Right lobe of liver (tissue), 4 donors: Measurements from ENCODE around the gene GTF2IRD1.
"Not testable (repeated sequence)": the region's sequence is repeated elsewhere in the genome, so short reads cannot be mapped to it uniquely, and the experiment has no call there.

Experiments used
- POLR2A ChIP-seq: fragments of 450-650 bp; IDR thresholded peaks from one replicate; pipeline ENCODE4 v1.6.1; 2017; ENCODE audit warnings: antibody characterized with exemption, mild to moderate bottlenecking
- TF ChIP-seq, protein P1 (sequence below), 4 donors: fragments of 200-600 bp in 3 of 4; fragments of 450-650 bp in 1 of 4; IDR thresholded peaks; one replicate each; pipeline versions ENCODE4 v1.5.1 to v1.8.0; 2016 to 2022; ENCODE audit warnings: antibody characterized with exemption in 4 of 4, mild to moderate bottlenecking in 2 of 4
- donor health status: DM: no; HTN: no; CAD: no.
- donor health status: DM: no; HTN: no; CAD: no.
- donor health status: DM: no; HTN: yes; CAD: no.

DNA sequence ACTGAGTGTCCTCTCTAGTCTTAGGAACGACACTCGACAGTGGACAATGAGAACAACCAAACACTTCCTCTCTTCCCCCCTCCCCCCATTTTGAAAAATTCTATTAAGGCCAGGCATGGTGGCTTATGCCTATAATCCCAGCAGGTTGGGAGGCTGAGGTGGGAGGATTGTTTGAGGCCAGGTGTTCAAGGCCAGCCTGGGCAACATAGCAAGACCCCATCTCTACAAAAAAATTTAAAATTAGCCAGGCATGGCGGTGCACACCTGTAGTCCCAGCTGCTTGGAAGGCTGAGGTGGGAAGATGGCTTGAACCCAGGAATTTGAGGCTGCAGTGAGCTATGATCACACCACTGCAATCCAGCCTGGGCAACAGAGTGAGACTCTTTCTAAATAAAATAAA, 43.1 kb downstream of the GTF2IRD1 start:
- TF ChIP-seq, protein P1, sequence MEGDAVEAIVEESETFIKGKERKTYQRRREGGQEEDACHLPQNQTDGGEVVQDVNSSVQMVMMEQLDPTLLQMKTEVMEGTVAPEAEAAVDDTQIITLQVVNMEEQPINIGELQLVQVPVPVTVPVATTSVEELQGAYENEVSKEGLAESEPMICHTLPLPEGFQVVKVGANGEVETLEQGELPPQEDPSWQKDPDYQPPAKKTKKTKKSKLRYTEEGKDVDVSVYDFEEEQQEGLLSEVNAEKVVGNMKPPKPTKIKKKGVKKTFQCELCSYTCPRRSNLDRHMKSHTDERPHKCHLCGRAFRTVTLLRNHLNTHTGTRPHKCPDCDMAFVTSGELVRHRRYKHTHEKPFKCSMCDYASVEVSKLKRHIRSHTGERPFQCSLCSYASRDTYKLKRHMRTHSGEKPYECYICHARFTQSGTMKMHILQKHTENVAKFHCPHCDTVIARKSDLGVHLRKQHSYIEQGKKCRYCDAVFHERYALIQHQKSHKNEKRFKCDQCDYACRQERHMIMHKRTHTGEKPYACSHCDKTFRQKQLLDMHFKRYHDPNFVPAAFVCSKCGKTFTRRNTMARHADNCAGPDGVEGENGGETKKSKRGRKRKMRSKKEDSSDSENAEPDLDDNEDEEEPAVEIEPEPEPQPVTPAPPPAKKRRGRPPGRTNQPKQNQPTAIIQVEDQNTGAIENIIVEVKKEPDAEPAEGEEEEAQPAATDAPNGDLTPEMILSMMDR (IDR thresholded peaks at IDR 0.05): not testable (repeated sequence)
- TF ChIP-seq POLR2A: not testable (repeated sequence)
